NCI-H524 (cell line): ENCODE results near the gene HNF1A.
"Not testable (repeated sequence)": the region's sequence is repeated elsewhere in the genome, so short reads cannot be mapped to it uniquely, and the experiment has no call there.

ENCODE experiments used
- DNase-seq, 2 experiments: peaks; one replicate each; lab custom pipeline; 2025; lab: John Stamatoyannopoulos, UW

The HNF1A gene

DNA sequence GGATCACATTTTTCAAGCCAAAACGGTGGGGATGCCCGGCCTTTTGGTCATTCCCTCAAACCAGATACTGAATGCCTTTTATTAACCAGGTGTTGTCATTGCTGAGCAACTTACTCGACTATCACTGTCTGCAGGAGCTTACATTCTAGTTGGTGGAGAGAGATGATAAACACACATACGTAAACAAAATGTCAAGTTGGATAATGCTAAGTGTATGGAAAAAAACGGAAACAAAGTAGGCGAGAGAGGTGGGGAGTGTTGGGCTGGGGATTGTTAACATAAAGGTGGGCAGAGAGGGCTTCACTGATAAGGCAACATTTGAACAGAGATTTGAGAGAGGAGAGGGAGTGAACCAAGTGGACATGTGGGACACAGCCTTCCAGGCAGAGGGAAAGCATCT is 33.5 kb downstream of the HNF1A start:
- DNase-seq = no peak

DNA sequence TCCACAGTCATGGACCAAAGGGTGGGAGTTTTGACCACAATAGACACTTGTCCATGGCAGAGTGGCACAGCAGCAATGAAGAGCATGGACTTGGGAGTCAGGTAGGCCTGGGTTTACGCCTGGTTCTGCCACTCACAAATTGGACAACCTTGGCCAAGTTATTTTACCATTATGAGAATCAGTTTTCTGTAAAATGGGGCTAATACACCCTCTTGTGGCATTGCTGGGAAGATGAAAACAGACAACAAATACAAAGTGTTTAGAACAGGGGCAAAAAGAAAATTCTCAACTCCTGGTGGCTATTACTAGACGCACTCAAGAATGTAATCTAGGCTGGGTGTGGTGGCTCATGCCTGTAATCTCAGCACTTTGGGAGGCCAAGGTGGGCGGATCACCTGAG is 35.4 kb downstream of the HNF1A start:
- DNase-seq = no peak

DNA sequence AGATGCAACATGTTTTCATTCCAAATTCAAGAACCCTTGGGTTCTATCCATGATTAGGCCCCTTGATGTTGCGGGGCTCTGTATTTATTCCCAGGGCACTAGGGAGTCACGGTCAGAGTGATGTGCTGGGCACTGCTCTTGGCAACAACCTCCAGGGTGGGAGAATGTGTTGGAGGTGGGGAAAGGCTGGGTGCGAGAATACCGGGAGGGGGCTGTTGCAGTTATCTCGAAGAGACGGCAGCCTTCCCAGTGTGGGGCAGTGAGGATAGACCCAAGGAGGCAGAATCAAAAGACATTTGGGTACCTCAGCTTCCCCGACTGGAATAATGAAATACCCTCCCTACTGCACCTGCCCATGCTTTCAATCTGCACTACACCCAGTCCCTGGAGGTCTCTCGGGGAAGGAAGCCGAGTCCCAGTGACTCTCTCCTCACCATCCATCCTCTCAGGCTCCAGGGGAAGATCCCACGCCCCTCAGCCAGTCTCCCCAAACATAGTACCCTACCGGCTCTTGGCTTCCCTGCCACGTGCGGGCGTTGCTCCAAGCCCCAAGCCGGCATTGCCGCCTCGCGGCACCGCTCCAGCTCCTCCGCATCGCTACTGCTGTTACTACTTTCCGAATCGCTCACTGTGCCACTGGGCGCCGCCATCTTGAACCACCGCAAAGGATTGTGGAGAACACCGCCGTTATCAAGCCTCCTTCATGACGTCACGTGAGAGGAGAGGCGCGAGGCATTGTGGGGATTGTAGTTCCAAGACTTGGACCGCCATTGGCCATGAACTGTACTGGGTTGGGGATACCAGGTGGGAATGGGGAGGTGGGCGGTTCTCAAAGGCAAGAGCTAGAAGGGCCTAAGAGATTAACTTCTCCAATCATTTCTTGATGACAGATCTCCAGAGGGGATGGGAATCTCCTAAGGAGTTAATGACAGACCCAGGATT is 37.8 kb downstream of the HNF1A start, which contains the start of gene C12orf43:
Gene C12orf43 (minus strand): TSS at position 663 of the 942 bp plus-strand sequence. CDS start 13 bp downstream, at position 650.
- peak; percentile 88 to 94 for DNase-seq

DNA sequence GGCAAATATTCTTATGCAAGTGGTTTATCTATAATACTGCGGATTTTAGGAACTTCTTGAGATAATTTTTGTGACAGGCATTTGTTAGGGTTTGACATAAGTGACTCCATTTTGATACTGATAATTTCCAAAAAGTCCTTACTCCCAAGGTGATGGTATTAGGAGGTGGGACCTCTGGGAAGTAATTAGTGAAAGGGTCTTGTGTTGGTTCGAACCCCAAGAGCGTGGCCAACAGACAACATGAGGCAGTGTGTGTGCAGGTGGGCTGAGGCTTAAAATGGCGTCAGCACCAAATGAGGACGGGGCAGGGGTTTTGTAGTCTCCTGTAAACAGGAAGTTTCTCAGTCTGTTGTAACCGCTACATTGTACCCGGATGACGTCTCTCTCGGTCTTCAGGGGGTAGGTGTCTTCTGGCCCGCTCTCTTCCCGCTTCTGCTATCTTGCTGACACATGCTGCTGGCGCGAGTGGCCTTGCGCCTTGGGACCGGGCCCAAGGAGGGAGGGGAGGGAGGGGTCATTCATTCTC is 39.7 kb downstream of the HNF1A start:
- no peak for DNase-seq

DNA sequence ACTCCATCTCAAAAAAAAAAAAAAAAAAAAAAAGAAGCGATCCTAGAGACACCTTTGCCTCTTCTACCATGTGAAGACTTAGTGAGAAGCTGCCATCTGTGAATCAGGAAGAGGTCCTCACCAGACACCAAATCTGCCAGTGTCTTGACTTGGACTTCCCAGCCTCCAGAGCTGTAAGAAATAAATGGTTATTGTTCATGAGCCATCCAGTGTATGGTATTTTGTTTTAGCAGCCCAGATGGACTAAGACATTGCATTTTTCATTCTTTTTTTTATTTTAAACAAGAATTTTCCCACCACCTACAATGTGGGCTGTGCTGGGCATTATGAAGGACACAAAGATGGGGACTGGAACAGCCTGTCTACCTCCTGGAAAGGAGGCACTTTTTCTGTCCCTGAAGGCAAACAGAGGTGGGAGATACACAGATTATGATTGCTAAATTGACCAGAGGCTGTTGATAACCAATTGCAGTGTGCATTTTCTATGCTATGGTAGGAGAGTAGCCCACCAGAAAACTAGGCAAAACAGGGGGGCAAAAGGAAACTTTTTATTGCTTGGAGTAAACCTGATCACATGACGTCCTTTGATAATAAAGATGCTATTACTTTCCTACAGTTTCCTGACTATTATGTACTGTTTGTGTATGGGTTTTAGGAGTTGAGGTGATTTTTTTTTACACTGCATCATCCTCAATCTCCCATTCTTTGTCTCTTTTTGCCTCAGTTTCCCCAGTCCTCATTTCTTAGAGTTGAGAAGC is 40.7 kb downstream of the HNF1A start:
- DNase-seq = no peak

DNA sequence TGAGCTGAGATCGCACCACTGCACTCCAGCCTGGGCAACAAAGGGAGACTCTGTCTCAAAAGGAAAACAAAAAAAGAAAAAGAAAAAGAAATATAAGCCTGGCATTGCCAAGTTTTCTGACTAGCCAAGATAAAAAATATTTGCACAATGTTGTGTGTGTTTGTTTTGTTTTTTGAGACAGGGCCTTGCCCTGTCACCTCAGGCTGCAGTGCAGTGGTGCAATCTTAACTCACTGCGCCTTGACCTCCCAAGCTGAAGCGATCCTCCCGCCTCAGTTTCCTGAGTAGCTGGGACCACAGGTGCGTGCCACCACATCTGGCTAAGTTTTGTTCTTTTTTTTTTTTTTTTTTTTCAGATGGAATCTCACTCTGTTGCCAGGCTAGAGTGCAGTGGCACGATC is 43.4 kb downstream of the HNF1A start:
- DNase-seq = no peak

DNA sequence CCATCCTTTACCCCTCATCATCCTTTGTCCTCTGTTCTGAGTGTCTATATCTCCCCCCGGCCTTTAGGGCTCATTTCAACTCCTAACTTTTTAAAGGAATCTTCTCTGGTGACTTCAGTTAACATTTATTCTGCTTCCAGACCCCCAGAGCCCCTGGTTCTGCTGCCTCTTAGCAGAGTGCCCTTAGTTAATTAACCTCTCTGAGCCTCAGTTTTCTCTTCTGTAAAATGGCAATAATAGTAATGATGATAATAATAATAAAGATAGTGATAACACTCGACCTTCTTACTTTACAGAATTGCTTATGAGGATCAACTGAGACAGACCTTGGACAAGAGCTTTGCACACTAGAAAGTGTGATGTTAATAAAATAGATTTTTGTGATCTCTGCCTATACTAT is 44.4 kb downstream of the HNF1A start:
- no peak for DNase-seq

DNA sequence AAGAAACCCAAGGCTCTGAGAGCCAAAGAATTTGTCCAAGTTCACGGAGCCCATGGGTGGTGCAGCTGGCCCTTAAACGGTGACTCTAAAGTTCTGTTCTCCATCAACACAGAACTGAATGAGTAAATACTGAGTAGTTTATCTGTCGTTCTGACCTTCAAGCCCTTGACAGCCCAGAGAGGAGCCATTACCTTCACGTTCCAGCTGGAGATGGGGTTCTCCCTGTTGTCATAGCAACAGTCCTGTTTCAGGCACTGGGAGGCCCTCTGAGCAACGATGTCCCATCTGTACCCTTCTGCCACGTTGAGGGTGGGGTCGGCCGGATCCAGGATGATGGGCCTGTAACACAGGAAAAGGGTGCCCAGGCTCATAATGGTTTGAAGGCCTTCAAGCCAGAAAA is 45.5 kb downstream of the HNF1A start:
- peak in 1 of 2 experiments; percentile 61 for DNase-seq

DNA sequence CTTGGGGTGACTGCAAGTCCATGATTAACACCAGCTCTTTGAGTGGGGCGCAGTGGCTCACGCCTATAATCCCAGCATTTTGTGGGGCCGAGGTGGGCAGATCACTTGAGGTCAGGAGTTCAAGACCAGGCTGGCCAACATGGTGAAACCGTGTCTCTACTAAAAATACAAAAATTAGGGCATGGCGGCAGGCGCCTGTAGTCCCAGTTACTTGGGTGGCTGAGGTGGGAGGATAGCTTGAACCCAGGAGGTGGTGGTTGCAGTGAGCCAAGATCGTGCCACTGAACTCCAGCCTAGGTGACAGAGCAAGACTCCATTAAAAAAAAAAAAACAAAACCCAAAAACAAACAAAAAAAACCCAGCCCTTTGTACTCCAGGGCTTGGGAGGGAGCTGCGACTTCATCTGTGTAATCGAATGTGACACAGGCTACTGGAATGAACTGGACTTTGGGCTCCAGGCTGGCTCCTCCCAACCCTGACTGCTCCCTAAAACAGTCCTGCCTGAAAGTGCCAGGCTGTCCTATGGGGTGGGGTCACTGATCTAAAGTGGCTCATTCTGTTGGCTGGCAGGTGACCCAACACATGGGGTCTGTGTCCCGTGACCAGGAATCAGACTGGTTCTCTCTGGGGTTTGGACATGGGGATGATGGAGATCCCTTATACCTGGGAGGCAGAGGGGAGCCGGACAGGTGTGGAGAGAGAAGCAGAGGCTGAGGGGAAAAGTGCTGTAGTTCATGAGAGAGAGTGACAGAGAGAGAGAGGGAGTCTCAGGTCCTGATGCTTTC is 47.3 kb downstream of the HNF1A start:
- no peak for DNase-seq

DNA sequence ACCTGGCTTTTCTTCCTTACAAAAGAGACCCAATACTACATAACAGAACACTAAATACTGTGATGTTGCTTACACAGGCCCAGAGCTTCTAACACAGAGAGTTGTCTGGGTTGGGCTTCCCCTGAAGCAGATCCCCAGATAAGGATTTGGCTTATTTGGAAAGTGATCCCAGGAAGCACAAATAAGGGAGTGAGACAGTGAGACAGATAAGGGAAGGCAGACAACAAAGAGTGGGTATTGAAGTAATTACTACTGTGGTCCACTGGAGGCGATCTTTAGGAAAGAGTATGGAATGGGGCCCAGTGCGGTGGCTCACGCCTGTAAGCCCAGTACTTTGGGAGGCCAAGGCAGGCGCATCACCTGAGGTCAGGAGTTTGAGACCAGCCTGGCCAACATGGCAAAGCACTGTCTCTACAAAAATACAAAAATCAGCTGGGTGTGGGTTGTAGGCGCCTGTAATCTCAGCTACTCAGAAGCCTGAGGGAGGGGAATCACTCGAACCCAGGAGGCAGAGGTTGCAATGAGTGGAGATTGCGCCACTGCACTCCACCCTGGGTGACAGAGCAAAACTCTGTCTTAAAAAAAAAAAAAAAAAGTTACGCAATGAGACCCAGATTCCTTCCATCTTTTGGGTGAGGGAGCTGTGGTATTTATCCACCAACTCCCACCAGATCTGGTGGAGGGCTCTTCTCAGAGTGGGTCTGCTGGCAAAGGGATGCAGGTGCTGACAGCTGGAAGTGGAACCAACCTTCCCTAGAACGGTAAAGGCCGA is 48.1 kb downstream of the HNF1A start:
- DNase-seq = no peak

DNA sequence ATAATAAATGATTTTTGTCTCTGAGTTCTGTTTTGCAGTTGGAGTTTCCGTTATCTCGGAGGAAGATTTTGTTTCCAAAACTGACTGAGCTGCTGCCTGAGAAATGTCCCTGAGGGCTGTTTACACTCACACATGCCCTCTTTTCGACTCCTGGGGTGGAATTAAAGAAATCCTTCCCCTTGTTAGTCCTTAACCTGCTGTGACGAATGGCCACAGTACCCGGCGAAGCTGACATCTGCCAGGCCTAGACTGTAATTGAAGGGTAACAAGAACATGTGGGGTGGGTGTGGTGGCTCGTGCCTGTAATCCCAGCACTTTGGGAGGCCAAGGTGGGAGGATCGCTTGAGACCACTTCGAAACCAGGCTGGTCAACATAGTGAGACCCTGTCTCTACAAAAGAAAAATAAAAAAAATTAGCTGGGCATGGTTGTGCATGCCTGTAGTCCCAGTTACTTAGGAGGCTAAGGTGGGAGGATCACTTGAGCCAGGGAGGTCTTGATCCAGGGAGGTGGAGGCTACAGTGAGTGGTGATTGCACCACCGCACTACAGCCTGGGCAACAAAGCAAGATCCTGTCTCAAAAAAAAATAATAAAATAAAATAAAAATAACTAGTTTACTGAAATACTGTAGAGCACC is 52.4 kb downstream of the HNF1A start:
- DNase-seq = peak in 1 of 2 experiments; percentile 40

DNA sequence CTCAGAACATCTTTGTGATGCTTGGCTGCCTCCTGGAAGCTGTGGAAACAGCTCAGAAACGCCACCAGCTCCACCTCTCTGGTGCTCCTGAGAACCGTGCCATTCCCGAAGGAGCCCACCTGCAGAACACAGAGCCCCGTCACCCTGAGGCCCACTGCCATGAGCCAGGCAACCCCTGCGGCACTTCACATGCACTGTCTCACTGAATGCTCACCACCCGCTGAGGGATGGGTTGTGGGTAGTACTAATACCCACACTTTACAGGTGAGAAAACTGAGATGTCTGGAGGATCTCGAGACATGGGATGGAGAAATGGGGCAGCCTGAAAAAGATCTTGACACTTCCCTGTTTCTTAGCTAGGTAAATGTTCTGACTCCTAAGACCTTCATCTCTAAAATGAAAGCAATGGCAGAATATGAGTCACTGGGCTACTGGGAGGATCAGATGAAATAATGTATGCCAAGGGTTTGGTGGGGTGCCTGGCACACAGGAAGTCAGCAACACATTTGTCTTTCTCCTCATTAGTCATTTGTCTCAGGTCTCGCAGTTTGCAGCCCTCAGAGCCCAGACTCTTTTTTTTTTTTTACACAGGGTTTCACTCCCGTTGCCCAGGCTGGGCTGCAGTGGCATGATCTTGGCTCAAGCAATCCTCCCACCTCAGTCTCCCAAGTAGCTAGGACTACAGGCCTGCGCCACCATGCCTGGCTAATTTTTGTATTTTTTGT is 55.4 kb downstream of the HNF1A start:
- DNase-seq = no peak

DNA sequence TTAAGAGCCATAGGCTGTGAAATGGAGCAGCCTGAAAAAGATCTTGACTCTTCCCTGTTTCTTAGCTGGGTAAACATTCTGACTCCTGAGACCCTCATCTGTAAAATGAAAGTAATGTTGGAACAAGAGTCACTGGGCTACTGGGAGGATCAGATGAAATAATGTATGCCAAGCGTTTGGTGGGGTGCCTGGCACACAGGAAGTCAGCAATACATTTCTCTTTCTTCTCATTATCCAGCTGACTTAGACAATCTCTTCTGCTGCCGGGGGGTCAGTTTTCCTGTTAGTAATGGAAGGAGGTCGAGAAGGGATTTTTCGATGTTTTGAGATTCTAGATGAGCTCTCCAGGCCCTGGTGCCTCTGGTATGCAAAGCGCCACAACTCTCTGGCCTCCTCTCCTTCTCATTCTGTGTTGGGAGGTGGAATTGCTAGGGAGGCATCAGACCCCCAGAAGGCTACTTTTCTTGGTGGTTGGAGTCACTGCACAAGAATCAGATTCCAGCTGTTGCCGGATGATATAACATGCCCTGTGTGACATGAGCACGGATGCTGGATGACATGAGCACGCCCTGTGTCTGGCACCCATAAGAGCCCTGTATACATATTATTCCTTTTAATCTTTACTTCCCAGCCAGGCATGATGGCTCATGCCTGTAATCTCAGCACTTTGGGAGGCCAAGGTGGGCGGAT is 56.4 kb downstream of the HNF1A start:
- no peak for DNase-seq

DNA sequence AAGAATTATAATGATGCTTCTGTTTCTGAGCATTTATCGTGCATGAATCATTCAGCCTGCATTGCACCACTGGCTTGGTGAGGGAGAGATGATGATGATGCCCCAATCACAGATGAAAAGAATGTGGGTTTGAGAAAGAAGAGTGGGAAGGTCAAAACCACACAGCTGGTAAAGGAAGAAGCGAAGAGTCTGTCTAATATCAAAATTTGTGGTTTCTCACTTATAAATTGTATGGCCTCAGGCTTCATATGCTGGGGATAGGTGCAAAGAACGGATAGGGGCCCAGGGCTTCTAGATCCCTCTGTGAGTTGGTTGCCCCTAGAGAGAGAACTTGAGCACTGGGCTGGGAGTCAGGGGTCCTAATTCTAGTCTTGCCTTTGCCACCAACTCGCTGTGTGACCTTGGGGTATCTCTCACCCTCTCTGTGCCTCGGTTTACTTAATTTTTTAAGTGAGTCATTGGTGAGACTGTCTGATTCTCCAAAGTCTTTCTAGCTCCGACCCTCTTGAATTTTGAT is 58.5 kb downstream of the HNF1A start:
- no peak for DNase-seq

DNA sequence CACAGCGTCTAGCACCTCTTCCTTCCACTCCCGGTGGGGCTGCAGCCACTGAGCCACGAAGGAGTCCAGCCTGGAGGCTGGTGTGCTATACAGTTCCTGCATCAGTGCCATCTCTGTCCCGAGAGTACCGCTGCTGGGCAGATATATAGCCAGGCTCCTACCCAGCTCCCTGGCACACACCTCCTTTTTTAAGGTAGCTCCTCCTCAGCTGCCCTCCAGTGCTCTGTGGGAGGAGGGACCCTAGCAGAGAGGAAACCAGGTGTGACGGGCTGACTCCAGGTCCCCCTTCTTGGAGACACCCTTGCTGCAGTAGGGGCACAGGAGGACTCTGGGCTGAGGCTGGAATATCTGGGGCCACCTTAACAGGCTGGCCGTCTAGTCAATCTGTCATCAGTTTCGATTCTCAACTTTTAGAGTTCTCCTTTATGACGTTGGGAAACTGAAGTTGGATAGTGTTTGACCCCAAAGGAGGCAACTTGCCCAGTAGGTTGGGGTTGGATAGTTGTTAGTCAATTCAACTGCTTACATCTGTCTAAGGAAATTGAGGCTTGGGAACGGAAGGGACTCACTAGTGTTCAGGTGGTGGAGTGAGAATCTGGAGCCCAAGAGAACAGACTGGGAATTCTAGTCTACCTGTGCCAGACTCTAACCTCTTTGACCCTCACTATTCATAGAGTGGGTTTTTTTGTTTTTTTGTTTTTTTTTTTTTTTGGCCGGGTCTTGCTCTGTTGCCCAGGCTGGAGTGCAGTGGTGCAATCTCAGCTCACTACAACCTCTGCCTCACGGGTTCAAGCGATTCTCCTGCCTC is 60.7 kb downstream of the HNF1A start, which contains the start of gene OASL:
Gene OASL (minus strand): TSS at position 386 of the 808 bp plus-strand sequence. CDS start 275 bp downstream, at position 111.
- DNase-seq = no peak

DNA sequence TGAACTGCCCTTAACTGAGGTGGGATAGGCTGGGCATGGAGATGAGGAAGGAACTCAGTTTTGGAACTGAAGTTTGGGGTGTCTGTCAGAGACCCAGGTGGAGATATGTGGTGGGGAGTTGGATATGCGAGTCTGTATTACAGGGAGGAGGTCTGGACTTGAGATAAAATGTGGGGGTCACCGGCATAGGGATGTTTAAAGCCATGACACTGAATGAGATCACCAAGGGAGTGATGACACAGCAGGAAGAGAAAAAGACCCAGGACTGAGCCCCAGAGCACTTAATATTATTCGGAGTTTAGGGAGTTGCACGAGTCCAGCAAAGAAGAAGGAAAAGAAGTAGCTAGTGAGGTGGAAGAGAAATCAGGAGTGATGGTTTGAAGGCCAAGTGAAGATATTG is 64.7 kb downstream of the HNF1A start:
- no peak for DNase-seq

DNA sequence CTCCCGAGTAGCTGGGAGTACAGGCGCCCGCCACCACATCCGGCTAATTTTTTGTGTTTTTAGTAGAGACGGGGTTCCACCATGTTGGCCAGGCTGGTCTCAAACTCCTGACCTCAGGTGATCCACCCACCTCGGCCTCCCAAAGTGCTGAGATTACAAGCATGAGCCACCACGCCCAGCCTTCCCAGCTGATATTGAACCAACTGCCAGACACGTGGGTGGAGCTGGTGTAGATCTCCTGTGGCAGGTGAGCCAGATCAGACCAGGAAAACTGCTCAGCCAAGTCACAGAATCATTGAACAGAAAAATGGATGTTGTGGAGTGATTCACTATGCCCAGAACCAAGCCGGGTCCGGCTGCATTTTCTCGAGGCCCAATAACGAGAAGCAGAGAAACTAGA is 69.1 kb downstream of the HNF1A start:
- not testable (repeated sequence) for DNase-seq

DNA sequence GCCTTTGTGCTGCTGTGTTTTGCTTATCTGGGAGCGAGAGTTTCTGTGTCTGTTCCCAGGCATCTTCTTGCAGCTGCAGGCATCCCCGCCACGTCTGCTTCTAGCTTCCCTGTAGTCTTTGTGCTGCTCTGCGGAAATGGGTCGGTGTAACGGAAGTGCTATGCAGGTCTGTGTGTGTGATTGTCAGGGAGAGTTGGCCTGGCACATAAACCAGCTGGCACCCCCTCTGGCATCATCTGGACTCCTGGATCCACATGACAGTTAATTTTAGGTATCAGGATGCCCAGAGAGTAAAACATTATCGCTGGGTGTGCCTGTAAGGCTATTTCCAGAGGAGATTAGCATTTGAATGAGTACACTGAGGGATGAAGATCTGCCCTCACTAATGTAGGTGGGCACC is 70.1 kb downstream of the HNF1A start:
- no peak for DNase-seq
